NCI-H510A treated with DMSO at 0.1 percent for 48 hours (cell line): ENCODE results near the gene AP1S2.
"Not testable (repeated sequence)": the region's sequence is repeated elsewhere in the genome, so short reads cannot be mapped to it uniquely, and the experiment has no call there.

Experiments used
- DNase-seq: peaks from one replicate; lab custom pipeline; 2025; lab: John Stamatoyannopoulos, UW

The AP1S2 gene

GRCh38 chrX:15854080-15854655 lies 445 bp downstream of the AP1S2 start:
- DNase-seq, result peak; percentile 25

- DNase-seq, result no peak
Observed at GRCh38 chrX:15853586-15854079, 980 bp downstream of the AP1S2 start.

- DNase-seq, result no peak
Observed at GRCh38 chrX:15849555-15849954, 5.1 kb downstream of the AP1S2 start.

- DNase-seq, result no peak
Observed at GRCh38 chrX:15848576-15848975, 6.0 kb downstream of the AP1S2 start.

- DNase-seq, result no peak
Observed at GRCh38 chrX:15843960-15844359, 10.7 kb downstream of the AP1S2 start.

GRCh38 chrX:15841853-15842516 lies 12.6 kb downstream of the AP1S2 start:
- DNase-seq, result no peak

- DNase-seq, result no peak
Observed at GRCh38 chrX:15838017-15838416, 16.6 kb downstream of the AP1S2 start.

- DNase-seq, result no peak
Observed at GRCh38 chrX:15834827-15835595, 19.6 kb downstream of the AP1S2 start.

- DNase-seq, result no peak
Observed at GRCh38 chrX:15834053-15834452, 20.6 kb downstream of the AP1S2 start.

- DNase-seq, result not testable (repeated sequence)
Observed at GRCh38 chrX:15831347-15831746, 23.3 kb downstream of the AP1S2 start.

- DNase-seq, result no peak
Observed at GRCh38 chrX:15829217-15829616, 25.4 kb downstream of the AP1S2 start.

GRCh38 chrX:15825936-15826335 lies 28.7 kb downstream of the AP1S2 start:
- no peak for DNase-seq

GRCh38 chrX:15822922-15823321 lies 31.7 kb downstream of the AP1S2 start:
- no peak for DNase-seq

GRCh38 chrX:15820106-15821073 lies 34.2 kb downstream of the AP1S2 start:
- DNase-seq, result no peak

- no peak for DNase-seq
Observed at GRCh38 chrX:15816886-15817285, 37.7 kb downstream of the AP1S2 start.

- DNase-seq, result no peak
Observed at GRCh38 chrX:15816438-15816809, 38.2 kb downstream of the AP1S2 start.

GRCh38 chrX:15815779-15816437 lies 38.7 kb downstream of the AP1S2 start:
- no peak for DNase-seq

GRCh38 chrX:15814771-15815365 lies 39.7 kb downstream of the AP1S2 start:
- DNase-seq, result no peak

- no peak for DNase-seq
Observed at GRCh38 chrX:15813416-15813815, 41.2 kb downstream of the AP1S2 start.

GRCh38 chrX:15812192-15812938 lies 42.2 kb downstream of the AP1S2 start:
- no peak for DNase-seq
